CD4-positive, alpha-beta T cell treated with Interferon gamma for 1 hour (primary cell): ENCODE measurements around the gene CALCOCO1.

Experiments used
- DNase-seq: peaks from one replicate; pipeline ENCODE4 v3.0.0-alpha.2; 2020

Gene CALCOCO1

GRCh38 chr12:53751336-53752191, 24.3 kb upstream of the CALCOCO1 start, which contains the start of gene CISTR:
Gene CISTR (minus strand): TSS chr12:53751979.
- DNase-seq, result peak; percentile 18

DNA sequence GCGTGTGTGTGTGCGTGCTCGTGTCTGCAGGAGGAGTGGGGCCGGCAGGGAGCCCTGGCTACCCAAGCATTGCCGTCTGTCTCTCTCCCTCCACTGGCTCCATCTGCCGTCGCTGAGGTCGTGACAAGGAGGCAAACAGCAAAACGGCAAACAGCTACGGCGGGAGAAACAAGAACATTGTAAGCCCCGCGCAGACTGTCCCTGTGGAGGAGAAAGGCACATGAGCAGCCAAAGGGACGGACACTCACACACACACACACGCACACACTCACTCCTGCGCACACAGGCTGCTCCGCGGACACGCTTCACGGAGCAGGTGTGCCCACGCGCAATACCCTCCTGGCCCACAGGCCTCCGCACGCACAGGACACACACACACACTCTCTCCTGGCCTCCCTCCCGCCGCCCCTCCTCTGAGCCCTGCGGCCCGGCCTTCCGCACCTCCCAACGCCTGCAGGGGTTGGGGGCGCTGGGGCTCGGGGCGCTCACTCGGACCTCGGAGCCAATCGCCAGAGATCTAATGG, 23.6 kb upstream of the CALCOCO1 start:
- DNase-seq, result peak; percentile 13

- DNase-seq, result no peak
Measured at GRCh38 chr12:53749986-53750811, 22.9 kb upstream of the CALCOCO1 start.

DNA sequence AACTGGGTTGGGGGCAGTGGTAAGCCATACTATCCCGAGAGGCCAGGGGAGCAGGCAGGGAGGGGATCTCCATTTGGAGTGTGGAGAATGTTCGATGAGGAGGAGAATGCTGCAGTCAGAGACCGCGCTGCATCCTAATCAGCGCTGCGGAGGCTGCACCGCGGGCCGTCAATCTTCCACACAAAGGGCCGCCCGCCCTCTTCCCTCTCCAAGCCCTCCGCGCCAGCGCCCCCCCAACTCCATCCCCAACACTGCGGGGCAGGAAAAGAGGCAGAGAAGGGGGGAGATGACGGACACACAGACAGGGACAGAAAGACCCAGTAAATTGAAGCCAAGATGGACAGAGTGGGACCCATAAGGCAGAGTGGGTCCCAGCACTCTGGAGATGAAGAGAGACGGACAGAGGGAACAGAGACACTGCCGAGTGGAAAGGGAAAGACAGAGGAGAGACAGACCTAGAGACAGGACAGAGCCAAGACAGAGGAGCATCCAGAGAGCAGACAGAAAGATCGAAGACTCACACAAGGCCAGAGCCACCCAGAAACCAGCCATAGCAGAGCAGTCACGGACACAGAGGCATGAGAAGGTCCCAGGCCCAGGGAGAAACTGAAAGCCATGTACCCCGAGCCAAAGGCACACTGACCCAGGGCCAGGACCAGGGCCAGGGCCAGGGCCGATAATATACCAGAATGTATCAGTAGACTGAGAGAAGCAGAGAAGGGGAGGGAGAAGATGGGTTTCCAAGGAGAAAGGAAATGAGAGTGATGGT, 21.0 kb upstream of the CALCOCO1 start:
- DNase-seq, result no peak

- DNase-seq, result no peak
Measured at GRCh38 chr12:53747095-53747494, 19.8 kb upstream of the CALCOCO1 start.

DNA sequence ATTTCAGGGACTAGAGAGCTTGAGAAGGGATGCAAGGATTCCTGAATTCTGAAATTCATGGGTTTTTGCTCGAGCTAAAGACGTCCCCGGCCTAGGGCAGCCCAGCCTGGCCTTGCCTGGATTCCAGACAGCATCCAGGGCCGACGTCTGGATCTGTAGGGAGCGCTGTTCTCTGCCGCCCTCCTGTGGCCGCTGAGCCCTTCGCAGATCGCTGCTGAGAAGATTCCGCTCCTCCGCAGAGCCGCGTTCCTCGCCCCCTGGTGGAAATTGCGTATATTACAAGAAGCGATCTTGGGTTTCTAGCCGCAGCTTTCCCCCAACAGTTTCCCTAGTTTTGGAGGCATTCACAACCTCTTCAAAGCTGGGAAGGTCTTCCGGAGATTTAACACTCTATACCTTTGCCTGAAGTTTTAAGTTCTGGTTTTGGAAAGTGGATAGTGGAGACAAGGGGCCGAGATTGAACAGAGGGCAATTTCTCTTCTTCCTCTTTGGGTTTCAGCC, 19.4 kb upstream of the CALCOCO1 start:
- peak; percentile 80 for DNase-seq

DNA sequence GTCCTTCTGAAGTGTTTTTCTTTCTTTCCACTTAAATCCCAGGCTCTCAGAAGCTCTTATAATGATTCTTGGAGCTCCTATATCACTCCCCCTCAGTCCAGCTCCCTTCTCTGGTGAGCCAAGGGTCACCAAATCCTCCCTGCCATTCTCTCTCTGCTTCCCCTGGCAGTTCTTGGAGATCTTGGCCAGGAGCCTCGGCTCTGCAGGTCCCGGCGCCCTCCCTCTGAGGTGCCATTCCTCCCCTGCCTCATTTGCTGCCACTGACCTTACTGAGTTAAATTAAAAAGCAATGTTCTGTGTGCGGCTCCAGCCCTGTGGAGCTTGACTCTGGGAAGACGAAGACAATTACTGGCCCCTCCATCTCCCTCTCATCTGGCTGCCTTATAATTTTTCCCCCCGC, 17.5 kb upstream of the CALCOCO1 start:
- no peak for DNase-seq

GRCh38 chr12:53744130-53744441, 16.8 kb upstream of the CALCOCO1 start:
- no peak for DNase-seq

DNA sequence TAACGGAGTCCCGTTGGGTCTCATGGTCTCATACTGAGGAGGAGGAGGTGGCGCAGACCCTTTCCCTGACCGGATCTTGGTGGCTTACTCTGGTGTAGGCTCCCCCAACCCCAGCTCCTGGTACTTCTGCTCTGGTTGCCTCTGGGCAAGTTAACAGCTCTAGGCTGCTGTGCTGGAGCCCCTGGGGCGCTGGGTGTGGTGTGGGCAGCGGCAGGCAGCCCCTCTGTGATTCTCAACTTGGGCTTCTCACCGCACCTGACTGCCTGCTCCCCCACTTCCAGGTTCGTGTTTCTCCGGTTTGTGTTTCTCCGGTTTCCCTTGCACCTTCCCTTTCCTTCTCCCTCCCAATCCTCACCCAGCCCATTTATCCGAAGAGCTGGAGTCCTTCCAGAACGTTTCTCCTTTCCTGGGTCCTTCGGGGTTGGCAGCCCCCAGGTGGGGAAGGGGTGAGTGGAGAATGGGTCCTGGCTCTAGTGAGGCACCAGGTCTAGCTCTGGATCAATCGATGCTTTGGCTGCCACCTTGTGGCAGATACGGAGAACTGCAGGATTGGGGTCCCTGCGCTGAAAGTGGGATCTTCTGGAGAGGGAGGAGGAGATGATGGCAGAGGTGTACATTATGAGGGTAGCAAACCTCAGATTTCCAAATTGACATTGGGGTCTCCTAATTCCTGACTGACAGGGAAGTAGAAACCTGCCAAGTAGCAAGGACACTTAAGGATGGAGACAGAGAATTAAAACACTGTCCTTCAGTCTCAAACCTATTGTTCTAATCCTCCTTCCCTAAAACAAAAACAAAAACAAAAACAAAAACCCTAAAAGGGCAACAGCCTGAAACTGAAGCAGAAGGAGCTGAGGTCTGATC, 16.2 kb upstream of the CALCOCO1 start:
- DNase-seq, result peak; percentile 59

DNA sequence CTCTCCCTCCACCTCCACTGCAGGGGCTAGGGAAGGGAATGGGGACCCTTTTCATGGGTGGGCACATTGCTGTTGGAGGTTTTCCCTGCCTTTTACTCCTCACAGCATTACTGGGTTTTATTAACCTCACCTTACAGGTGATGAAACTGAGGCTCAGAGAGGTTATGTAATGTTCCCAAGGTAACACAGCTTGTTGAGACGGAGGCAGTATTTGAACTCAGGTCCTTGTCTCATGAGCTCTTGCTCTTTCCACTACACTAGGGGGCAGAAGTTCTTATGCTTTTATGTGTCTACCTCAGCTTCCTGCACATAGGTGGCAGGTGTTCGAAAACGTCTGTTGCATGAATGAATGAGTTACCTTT, 12.9 kb upstream of the CALCOCO1 start:
- no peak for DNase-seq

DNA sequence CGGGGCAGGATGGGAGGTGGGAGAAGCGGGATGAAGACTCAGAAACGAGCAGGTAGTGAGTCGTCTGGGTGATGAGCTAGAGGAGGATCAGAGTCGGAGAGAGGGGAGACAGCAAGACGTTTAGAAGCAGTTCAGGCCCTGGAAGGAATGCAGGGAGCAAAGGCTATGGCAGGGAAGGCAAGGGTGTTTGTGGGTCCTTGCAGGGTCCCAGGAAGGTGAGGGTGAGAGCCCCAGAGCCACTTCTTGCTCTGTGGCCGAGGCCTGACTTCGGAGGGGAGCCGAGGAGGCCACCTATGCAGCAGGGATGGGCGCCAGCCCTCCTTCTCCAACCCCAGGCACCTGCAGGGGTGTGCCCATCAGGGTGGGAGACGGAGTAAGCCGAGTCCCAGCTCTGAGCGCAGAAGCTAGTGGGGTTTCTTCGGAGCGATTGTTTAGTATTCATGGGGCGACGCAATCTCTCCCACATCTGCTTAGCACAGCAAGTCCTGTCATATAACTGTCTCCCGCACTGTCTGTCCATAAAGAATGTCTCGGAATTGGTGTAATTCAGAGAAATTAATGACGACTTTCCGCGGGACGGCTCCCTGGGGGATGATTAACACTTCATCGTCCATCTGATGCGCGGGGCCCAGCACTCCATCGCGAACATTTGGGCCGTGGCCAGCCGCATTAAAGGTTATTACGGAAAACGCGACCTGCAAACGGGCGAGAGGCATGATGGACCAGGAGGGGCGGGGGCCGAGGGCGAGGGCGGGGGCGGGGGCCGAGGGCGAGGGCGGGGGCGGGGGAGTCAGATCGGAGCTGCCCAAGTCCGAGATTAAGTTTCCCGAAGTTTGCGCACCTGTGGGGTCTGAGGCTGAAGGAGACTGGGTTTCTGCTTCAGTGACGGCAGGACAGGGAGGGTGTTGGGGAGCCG, 12.2 kb upstream of the CALCOCO1 start:
- no peak for DNase-seq

DNA sequence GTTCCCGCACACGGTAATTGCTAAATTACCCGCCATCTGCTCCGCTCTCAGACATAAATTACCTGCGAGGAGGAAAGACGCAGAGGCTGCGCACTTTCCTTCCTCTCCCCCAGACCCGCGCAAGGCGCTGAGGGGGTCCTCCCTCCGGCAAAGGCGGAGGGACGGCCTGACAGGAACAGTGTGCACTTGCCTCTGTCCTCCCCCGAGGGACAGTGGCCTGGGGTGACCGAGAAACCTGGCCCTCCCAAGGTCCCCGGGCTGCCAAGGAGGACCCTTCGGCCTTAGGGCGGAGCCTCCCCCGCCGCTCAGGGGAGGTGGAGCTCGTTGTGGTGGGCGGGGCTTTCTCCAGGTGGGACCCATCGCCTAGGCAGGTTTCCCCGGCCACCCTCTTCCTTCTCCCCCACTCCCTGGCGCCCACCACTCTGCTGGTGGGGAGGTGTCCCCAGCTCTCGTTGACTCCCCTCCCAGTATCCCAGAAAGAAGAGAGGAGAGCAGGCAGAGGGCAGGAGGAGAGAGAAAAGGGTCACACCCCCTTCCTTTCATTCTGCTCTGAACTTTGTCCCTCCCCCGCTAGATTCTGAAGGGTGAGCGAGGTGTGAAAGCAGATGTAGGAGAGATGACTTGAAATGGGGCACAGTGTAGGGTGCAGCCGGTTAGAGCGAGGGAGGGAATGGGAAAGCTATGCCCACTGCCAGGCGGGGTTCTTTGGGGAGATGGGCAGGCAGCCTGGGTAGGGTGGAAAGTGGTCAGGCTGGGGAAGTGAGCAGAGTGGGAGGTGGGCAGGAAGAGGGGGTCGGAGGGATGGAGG, 11.4 kb upstream of the CALCOCO1 start:
- no peak for DNase-seq

GRCh38 chr12:53737951-53738405, 10.7 kb upstream of the CALCOCO1 start:
- no peak for DNase-seq

DNA sequence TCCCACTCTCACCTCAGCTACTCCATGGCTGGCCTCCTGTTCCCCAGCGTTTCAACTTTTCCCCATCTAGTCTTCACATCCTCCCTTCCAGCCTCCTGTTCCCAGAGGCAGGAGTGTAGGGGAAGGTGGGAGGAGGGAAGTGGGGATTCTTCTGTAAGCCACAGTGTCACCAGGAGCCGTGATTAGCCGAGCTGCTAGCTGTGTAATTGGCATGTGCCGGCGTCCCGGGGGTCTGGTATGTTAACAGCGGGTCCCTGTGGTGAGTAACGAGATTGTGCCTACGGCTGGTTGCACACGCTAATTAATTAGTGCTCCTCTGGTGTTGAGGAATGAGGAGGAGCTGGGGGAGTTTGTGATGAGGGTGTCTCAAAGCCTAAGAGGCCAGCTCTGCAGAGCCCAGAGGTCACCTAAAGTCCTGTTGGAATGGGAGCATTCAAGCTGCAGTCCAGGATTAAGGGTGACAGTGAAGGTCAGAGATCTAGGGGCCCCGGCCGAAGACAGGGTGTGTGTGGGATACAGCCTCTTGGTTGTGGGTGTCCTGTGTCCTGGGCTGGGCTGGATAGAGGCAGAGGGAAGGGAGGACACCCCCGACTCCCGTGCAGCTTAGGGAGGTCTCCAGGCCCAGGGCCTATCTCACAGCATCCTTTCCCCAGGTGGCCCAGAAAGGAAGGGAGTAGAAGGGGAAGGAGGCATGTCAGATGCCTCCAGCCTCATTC, 10.0 kb upstream of the CALCOCO1 start:
- no peak for DNase-seq

DNA sequence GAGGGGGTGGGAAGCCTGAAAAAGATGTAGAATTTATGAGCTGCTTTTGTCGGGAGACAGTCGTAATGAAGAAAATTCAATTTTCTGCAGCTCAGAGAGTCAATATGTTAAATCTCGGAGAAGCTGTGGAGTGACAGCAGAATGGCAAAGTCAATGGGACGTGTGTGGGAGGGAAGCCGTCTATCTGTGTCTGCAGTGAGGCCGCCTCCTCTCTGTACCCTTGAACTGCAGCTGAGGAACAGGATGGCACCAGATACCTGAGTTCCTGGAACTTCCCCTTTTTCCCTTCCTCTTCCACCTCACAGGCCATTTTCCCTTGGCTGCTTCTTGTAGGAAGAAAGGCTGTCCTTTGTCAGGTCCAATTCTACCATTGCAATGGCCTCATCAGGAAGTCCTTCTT, 9.3 kb upstream of the CALCOCO1 start:
- no peak for DNase-seq

DNA sequence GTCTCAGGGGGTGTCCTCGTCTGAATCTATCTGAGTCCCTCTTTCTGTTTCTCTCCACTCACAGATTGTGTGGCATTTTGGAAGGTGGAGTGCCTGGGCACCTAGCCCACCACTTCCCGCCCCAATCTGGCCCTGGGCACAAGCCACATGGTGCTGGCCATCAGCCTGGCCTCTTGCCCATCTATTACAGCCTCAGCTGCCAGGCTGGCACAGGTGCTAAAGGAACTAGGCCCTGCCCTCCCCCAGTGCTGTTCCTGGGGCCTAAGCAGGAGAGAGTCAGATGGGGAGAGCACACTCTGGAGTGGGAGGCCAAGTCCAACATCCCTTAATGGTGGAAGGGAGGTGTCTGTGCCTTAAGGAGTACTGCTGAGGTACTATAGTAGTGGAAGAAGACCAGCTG, 8.3 kb upstream of the CALCOCO1 start:
- DNase-seq, result no peak

DNA sequence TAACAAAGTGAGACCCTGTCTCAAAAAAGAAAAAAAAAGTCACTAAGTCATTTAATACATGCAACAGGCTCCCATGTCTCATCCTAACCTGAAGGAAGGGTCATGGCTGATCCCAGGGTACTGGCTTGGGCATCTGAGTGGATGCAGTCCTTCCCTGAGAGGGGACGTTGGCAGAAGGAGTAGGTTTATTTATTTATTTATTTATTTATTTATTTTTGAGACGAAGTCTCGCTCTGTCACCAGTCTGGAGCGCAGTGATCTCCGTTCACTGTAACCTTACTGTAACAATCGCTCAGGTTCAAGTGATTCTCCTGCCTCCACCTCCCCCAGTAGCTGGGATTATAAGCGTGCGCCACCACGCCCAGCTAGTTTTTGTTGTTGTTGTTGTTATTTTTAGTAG, 7.2 kb upstream of the CALCOCO1 start:
- no peak for DNase-seq

DNA sequence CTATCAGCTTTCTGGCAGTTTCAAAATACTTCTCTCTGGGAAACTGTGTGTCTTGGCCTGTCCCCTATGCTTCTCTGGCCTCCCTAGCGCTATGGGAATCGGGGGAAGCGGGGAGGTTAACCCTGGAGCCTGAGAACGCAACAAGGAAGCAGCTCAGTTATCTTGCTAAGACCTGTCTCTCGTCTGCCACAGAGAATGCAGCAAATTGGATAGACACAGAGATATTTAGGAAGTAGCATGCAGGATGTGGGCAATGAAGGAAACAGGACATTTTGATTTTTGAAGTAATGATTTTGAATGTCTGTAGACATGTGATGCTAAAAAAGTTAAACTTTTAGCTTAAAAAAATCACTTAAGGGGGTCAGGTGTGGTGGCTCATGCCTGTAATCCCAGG, 6.6 kb upstream of the CALCOCO1 start:
- no peak for DNase-seq
